Adipocyte (in vitro differentiated cells): ENCODE data around the gene TBX18.

Experiments used
- DNase-seq: peaks from one replicate; pipeline ENCODE4 v3.0.0-alpha.2; 2015; ENCODE audit warnings: low read depth
- H3K27me3 ChIP-seq: replicated peaks from 2 replicates; pipeline ENCODE4 v1.7.0; 2013; ENCODE audit warnings: mild to moderate bottlenecking, low read length, moderate library complexity; ENCODE audit not compliant: control insufficient read depth, insufficient read depth
- H3K36me3 ChIP-seq: 2 replicates; pipeline ENCODE4 v1.7.0; 2013; ENCODE audit warnings: low read length, mild to moderate bottlenecking, moderate library complexity; ENCODE audit not compliant: control insufficient read depth, insufficient read depth, severe bottlenecking
- H3K4me1 ChIP-seq: 2 replicates; pipeline ENCODE4 v1.7.0; 2013; ENCODE audit warnings: mild to moderate bottlenecking, low read length, moderate library complexity; ENCODE audit not compliant: control insufficient read depth, insufficient read depth
- H3K4me3 ChIP-seq: 2 replicates; pipeline ENCODE4 v1.7.0; 2013; ENCODE audit warnings: mild to moderate bottlenecking, low read length, moderate library complexity
- H3K9ac ChIP-seq: 2 replicates; pipeline ENCODE4 v1.7.0; 2013; ENCODE audit warnings: mild to moderate bottlenecking, low read length, moderate library complexity
- H3K9me3 ChIP-seq: 2 replicates; pipeline ENCODE4 v1.7.0; 2013; ENCODE audit warnings: mild to moderate bottlenecking, low read length, moderate library complexity; ENCODE audit not compliant: control insufficient read depth

TBX18 gene

GRCh38 chr6:84772428-84773132 lies 8.2 kb upstream of the TBX18 start:
- peak overlapping the region; percentile 82 for H3K4me3 ChIP-seq
- H3K27me3 ChIP-seq, result no peaks in the 10 kb centered on the region
- peaks cover 2% of the 10 kb centered on the region for H3K4me1 ChIP-seq
- H3K9ac ChIP-seq, result peak overlapping the region; percentile 88
- no peak for DNase-seq
- no peaks in the 10 kb centered on the region for H3K9me3 ChIP-seq
- no peaks in the 10 kb centered on the region for H3K36me3 ChIP-seq

DNA sequence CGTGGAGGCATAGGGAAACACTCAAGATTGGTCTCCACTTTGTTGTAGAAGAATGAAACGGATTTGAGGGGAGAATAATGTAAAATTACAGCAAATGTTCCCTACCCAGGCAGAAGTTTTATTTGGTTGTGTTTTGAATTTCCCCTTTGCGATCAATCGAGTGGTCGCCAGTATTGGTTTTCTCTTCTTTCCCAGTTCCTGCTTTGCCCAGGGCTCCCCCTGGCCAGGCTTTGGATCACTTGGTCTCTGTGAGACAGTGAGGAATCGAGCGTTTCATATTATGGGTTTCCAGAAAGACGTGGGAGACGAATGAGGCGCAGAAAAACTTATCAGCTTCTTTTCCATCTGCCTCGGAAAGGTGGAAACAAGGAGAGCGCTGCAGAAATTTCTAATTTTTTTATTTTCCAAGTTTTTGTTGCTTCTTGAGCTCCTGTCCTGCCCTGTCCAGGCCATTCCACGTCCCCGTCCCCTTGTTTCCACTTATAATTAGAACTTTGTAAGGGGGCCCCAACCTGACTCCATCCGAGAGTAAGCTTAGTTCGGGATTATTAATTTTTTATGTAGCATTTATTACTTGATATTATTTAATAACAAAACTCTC lies 7.5 kb upstream of the TBX18 start:
- DNase-seq, result no peak
- Histone ChIP-seq H3K4me1 (no peaks in the 10 kb centered on the region), H3K36me3 (no peaks in the 10 kb centered on the region), H3K9me3 (no peaks in the 10 kb centered on the region), H3K4me3 (peak overlapping the region; percentile 82), H3K27me3 (no peaks in the 10 kb centered on the region), H3K9ac (no peak overlapping the region)

DNA sequence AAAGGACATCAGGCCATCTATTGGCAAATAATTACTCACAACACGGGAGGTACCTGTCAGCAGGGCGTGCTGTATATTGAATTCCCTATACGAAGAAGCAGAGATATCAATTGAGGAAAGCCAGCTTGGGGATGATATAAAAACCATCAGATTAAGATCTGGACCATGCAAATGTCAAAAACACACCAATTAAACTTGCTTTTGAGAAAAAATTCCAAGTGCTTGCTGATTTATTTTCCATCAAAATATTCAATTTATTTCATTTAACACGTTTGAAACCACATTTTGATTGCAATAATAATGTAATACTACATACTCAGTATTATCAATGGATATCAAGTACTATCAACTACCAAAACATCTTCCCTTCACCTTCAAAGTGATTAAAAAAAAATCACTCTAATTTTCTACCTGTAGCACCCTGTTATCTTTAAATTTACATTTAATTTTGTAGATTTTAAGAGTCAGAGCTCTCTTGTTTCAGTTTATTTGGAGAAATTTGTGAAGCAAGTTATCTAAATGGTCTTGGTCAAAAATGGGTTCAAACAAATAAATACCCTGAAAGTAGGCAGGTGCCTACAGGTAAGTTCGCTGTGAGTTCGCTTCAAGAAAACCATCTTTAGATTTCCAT lies 6.8 kb upstream of the TBX18 start:
- Histone ChIP-seq H3K4me3 (no peak overlapping the region), H3K4me1 (no peaks in the 10 kb centered on the region), H3K9me3 (no peaks in the 10 kb centered on the region), H3K9ac (no peak overlapping the region), H3K27me3 (no peaks in the 10 kb centered on the region), H3K36me3 (no peaks in the 10 kb centered on the region)
- no peak for DNase-seq

GRCh38 chr6:84770521-84770920 lies 6.1 kb upstream of the TBX18 start:
- Histone ChIP-seq H3K4me1 (no peaks in the 10 kb centered on the region), H3K4me3 (no peak overlapping the region), H3K36me3 (no peaks in the 10 kb centered on the region), H3K27me3 (no peaks in the 10 kb centered on the region), H3K9ac (no peak overlapping the region), H3K9me3 (no peaks in the 10 kb centered on the region)
- DNase-seq, result no peak

DNA sequence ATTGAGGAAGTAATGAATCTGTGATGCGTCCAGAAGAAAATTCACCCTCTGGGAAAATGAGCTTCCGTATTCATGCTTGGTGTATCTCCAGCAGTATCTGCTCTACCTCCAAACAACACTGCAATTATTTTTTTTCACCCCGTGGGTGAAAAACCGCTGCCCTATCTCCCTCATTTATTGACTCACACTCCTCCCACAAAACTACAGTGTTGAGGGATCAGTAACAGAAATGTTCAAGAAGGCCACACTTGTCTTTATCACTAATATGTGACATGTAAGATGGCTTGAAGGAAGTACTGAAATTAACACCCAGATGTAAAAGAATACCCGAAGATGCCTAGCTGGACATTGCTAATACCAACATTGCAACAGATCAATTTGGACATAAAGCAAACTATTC lies 4.9 kb upstream of the TBX18 start:
- H3K9me3 ChIP-seq, result no peaks in the 10 kb centered on the region
- peak overlapping the region; percentile 78 for H3K4me3 ChIP-seq
- H3K36me3 ChIP-seq, result no peaks in the 10 kb centered on the region
- no peak for DNase-seq
- no peaks in the 10 kb centered on the region for H3K4me1 ChIP-seq
- H3K9ac ChIP-seq, result no peak overlapping the region
- no peaks in the 10 kb centered on the region for H3K27me3 ChIP-seq

- H3K9ac ChIP-seq, result peak overlapping the region; percentile 76
- no peaks in the 10 kb centered on the region for H3K36me3 ChIP-seq
- no peaks in the 10 kb centered on the region for H3K9me3 ChIP-seq
- peak overlapping the region; percentile 78 for H3K4me3 ChIP-seq
- H3K27me3 ChIP-seq, result no peaks in the 10 kb centered on the region
- peak; percentile 34 for DNase-seq
- H3K4me1 ChIP-seq, result no peaks in the 10 kb centered on the region
Observed at GRCh38 chr6:84768442-84769174, 4.2 kb upstream of the TBX18 start.

DNA sequence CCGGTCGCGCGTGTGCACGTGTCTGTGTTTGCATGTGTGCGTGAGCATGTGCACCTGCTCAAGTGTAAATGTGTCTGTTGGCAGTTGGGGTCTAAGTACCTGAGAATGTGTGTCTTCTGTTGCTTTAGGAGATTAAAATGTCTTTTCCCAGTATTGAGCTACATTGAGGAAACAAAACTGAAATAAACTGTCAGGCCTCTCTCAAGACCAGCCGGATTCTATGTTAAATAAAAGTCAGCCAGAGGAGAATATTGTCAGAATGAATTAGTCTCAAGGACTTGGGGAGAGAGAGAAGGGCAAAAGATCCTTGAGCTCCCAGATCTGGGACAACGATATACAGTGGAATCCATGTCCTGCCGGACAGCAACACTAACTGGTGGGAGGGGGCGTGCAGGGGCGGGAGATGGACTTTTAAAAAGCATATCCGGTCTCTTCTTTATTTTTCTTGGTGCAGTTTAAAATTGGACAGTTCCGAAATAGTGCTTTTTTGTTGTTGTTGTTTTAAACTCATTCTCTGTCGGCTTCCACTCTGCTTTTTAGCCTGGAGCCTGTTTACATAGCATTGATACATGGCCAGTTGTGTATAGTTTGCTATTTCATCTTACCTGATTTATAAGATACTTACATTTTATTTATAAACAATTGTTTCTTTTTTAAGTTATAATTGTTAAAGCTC lies 3.3 kb upstream of the TBX18 start:
- no peak for DNase-seq
- H3K27me3 ChIP-seq, result no peaks in the 10 kb centered on the region
- H3K9ac ChIP-seq, result no peak overlapping the region
- no peaks in the 10 kb centered on the region for H3K36me3 ChIP-seq
- H3K4me1 ChIP-seq, result no peaks in the 10 kb centered on the region
- peak overlapping the region; percentile 78 for H3K4me3 ChIP-seq
- no peaks in the 10 kb centered on the region for H3K9me3 ChIP-seq

GRCh38 chr6:84766799-84767525 lies 2.6 kb upstream of the TBX18 start:
- Histone ChIP-seq H3K9ac (no peak overlapping the region), H3K4me3 (no peak overlapping the region), H3K9me3 (no peaks in the 10 kb centered on the region), H3K27me3 (no peaks in the 10 kb centered on the region), H3K4me1 (no peaks in the 10 kb centered on the region), H3K36me3 (no peaks in the 10 kb centered on the region)
- no peak for DNase-seq

DNA sequence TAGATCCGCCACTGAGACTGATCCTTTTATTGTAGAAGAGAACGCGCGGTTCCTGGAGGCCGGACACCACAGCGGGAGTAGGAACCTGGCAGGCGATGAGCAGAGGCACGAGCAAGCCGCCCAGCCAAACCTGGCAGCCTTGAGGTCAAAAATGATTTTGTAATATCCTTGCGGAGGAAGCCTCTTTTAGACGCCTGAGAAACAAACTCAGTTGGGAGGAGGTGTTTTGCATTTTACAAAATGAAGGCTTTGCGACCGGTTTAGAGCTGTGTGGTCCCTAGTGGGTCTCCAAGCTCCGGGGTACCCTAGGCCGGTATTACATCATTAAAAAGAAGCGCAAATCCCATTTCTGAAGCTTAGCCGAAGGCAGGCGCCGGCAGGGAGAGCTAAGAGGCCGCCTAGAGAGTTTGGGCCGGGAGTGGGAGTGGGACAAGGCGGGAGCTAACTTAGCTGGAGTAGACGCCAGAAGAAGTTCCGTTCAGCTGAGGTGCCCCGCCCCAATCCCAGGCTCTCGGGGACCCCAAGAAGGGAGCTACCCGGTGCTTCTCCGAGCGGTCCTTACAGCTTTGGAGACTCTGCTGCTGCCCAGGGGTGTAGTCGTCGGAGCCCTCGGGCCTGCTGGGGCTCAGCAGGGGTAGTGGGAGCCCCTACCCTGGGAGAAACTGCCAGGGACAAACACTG lies 1.9 kb upstream of the TBX18 start:
- Histone ChIP-seq H3K9ac (no peak overlapping the region), H3K27me3 (no peaks in the 10 kb centered on the region), H3K4me1 (peaks cover 2% of the 10 kb centered on the region), H3K36me3 (no peaks in the 10 kb centered on the region), H3K4me3 (no peak overlapping the region), H3K9me3 (no peaks in the 10 kb centered on the region)
- DNase-seq, result no peak

DNA sequence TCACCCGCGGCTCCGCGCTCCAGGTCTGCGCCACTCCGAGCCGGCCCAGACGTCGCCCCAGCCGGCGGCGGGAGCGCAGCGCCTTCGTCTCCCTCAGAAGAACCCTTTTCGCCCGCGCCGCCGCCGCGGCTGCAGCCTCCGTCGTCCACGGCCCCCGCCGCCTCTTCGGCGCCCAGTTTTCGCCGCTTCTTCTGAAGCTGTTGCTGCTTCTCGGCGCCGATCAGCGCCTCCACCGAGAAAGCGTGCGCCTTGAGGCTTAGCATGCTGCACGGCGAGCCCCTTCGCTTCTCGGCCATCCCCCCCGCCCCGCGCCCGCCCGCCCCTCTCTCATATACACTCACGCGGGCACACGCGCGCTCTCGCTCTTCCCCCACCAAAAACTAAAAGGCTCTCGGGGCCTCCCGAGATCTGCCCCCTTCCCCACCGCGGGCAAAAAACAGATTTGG lies 489 bp downstream of the TBX18 start:
- Histone ChIP-seq H3K9me3 (no peaks in the 10 kb centered on the region), H3K4me3 (peak overlapping the region; percentile 85), H3K36me3 (no peaks in the 10 kb centered on the region), H3K4me1 (peaks cover 25% of the 10 kb centered on the region), H3K9ac (peak overlapping the region; percentile 97), H3K27me3 (no peaks in the 10 kb centered on the region)
- no peak for DNase-seq
